Endothelial cell of umbilical vein (primary cell): Measurements from ENCODE around the gene MVK. TPM values are rescaled to one million over a fixed set of nuclear protein-coding genes. Genes with fewer than 3 reads are reported as not detected.

Experiments used
- BruUV-seq: library from RNA; stranded (reverse); fragments of 400-500 nt; replicated peaks from 2 replicates; lab custom pipeline; 2021; lab: Mats Ljungman, UMichigan
- CTCF ChIA-PET: fragments of 300-600, 350-600 bp; sonication (Branson Sonifier 250); formaldehyde crosslinking; loops from one replicate; lab custom pipeline; 2021; ENCODE audit warnings: antibody characterized with exemption, inconsistent platforms; lab: Charles Lee
- POLR2A ChIA-PET: fragments of 300-600, 350-600 bp; sonication (Branson Sonifier 250); formaldehyde crosslinking; loops from one replicate; lab custom pipeline; 2021; ENCODE audit warnings: antibody characterized with exemption, inconsistent platforms; lab: Charles Lee
- DNase-seq: peaks from one replicate; pipeline ENCODE4 v3.0.0-alpha.2; 2011; ENCODE audit warnings: low read depth, low spot score
- FAIRE-seq: peaks from 2 replicates; lab custom pipeline; 2011; peaks lifted over from hg19 to GRCh38; lab: Jason Lieb, UNC
- H2AFZ ChIP-seq: 2 replicates; pipeline ENCODE4 v1.6.0; 2012; ENCODE audit warnings: low read depth, low read length, control low read depth, inconsistent platforms
- H3K27ac ChIP-seq: 2 replicates; pipeline ENCODE4 v1.5.1; 2011; ENCODE audit warnings: low read depth, mild to moderate bottlenecking, control low read depth, low read length, moderate library complexity; ENCODE audit not compliant: insufficient read depth
- H3K27me3 ChIP-seq, 2 experiments: 2 replicates each; pipeline versions ENCODE4 v1.6.0 to v1.6.1; 2011; ENCODE audit warnings: low read length in 2 of 2, mixed read lengths in 1 of 2; ENCODE audit not compliant: control insufficient read depth in 2 of 2, insufficient read depth in 2 of 2
- H3K36me3 ChIP-seq, 2 experiments: 2 replicates in 1 of 2; 3 replicates in 1 of 2; pipeline ENCODE4 v1.5.1; 2011; ENCODE audit warnings: low read length in 2 of 2, mild to moderate bottlenecking in 1 of 2, moderate library complexity in 1 of 2; ENCODE audit not compliant: control insufficient read depth in 2 of 2, insufficient read depth in 2 of 2; ENCODE audit errors: extremely low read depth in 1 of 2
- H3K4me1 ChIP-seq: 3 replicates; pipeline ENCODE4 v1.5.1; 2011; ENCODE audit warnings: mild to moderate bottlenecking, low read length; ENCODE audit not compliant: control insufficient read depth, insufficient read depth; ENCODE audit errors: extremely low read depth
- H3K4me2 ChIP-seq: 2 replicates; pipeline ENCODE4 v1.6.1; 2011; ENCODE audit warnings: low read length, control low read depth, mixed read lengths; ENCODE audit not compliant: insufficient read depth
- H3K4me3 ChIP-seq, 3 experiments: fragments of 200-600 bp in 1 of 3; sonication (generic), shearing (Covaris generic) in 1 of 3; replicated peaks in 1 of 3; 2 replicates each; pipeline ENCODE4 v1.5.1; 2011 to 2016; ENCODE audit warnings: control low read depth in 3 of 3, low read length in 3 of 3, mild to moderate bottlenecking in 2 of 3, inconsistent platforms in 1 of 3, low read depth in 1 of 3, moderate library complexity in 1 of 3; ENCODE audit not compliant: insufficient read depth in 1 of 3
- H3K79me2 ChIP-seq: 2 replicates; pipeline ENCODE4 v1.6.0; 2012; ENCODE audit warnings: low read length, inconsistent platforms; ENCODE audit not compliant: control insufficient read depth, insufficient read depth
- H3K9ac ChIP-seq: replicated peaks from 2 replicates; pipeline ENCODE3; 2011; ENCODE audit warnings: low read length, control low read depth; ENCODE audit not compliant: insufficient read depth; ENCODE audit errors: extremely low read depth
- H3K9me1 ChIP-seq: replicated peaks from 3 replicates; pipeline ENCODE4 v1.6.0; 2011; ENCODE audit warnings: mild to moderate bottlenecking, low read length; ENCODE audit not compliant: control insufficient read depth, insufficient read depth; ENCODE audit errors: extremely low read depth
- H3K9me3 ChIP-seq: replicated peaks from 2 replicates; pipeline ENCODE4 v1.5.1; 2012; ENCODE audit warnings: low read length, inconsistent platforms; ENCODE audit not compliant: control insufficient read depth, insufficient read depth
- H4K20me1 ChIP-seq: replicated peaks from 2 replicates; pipeline ENCODE3; 2011; ENCODE audit warnings: mild to moderate bottlenecking, low read length; ENCODE audit not compliant: control insufficient read depth, insufficient read depth; ENCODE audit errors: extremely low read depth
- EZH2 ChIP-seq: IDR thresholded peaks from 2 replicates; pipeline ENCODE4 v1.6.1; 2012; ENCODE audit warnings: borderline replicate concordance, low read depth, mild to moderate bottlenecking, moderate library complexity, low read length, inconsistent platforms; ENCODE audit not compliant: severe bottlenecking
- FOS ChIP-seq: IDR thresholded peaks from 2 replicates; pipeline ENCODE4 v1.6.1; 2011; ENCODE audit warnings: mild to moderate bottlenecking, low read length, moderate library complexity, borderline replicate concordance; ENCODE audit not compliant: insufficient read depth
- GATA2 ChIP-seq: IDR thresholded peaks from 2 replicates; pipeline ENCODE4 v1.7.0; 2011; ENCODE audit warnings: low read depth, mild to moderate bottlenecking, moderate library complexity, mixed read lengths, low read length; ENCODE audit not compliant: insufficient read length, insufficient read depth
- JUN ChIP-seq: IDR thresholded peaks from 2 replicates; pipeline ENCODE4 v1.6.1; 2011; ENCODE audit warnings: borderline replicate concordance, low read depth; ENCODE audit not compliant: insufficient read length, insufficient read depth
- MAX ChIP-seq: IDR thresholded peaks from 2 replicates; pipeline ENCODE4 v1.6.1; 2011; ENCODE audit not compliant: insufficient read depth, insufficient read length
- POLR2A ChIP-seq: IDR thresholded peaks from 2 replicates; pipeline ENCODE4 v1.6.1; 2012; ENCODE audit warnings: low read depth, mild to moderate bottlenecking, control low read depth, low read length
- POLR2AphosphoS5 ChIP-seq: IDR thresholded peaks from 2 replicates; pipeline ENCODE4 v1.6.1; 2012; ENCODE audit warnings: low read depth, mild to moderate bottlenecking, control low read depth, low read length, moderate library complexity; ENCODE audit not compliant: insufficient read depth
- dilution Hi-C: fragments of 300-500 bp; cut with MboI; formaldehyde crosslinking; loops from one replicate; pipeline ENCODE4 v1.15.0; 2019; ENCODE audit warnings: low sequenced_read_pairs; ENCODE audit not compliant: extremely low pct_ligation_motif_present
- intact Hi-C: fragments of 100-400 bp; cut with micrococcal nuclease; formaldehyde crosslinking; loops from one replicate; pipeline ENCODE4 v1.10.0; 2022
- polyA plus RNA-seq, 4 experiments: library from polyadenylated mRNA; depleted of rRNA in 3 of 4; stranded (reverse) in 3 of 4; unstranded in 1 of 4; fragments of >200 nt; gene quantifications; 2 replicates each; pipeline versions ENCODE4 v1.2.1 to v1.2.3, GENCODE V29; 2011 to 2012; ENCODE audit warnings: missing spikeins in 1 of 4
- total RNA-seq: library from RNA; stranded (reverse); gene quantifications from 2 replicates; pipeline ENCODE4 v1.2.3, GENCODE V29; 2021

MVK gene
- total and polyA plus RNA-seq, 2 donors (not counting 3 experiments of a cell fraction or from before 2014, with no cell fraction given), result 32.6 to 42.6 TPM

- H3K4me3 ChIP-seq, result no peak overlapping the region
- POLR2A ChIA-PET, result no interaction called here
These were observed 62.1 kb downstream of the MVK start for GRCh38 chr12:109635717-109636116.

DNA sequence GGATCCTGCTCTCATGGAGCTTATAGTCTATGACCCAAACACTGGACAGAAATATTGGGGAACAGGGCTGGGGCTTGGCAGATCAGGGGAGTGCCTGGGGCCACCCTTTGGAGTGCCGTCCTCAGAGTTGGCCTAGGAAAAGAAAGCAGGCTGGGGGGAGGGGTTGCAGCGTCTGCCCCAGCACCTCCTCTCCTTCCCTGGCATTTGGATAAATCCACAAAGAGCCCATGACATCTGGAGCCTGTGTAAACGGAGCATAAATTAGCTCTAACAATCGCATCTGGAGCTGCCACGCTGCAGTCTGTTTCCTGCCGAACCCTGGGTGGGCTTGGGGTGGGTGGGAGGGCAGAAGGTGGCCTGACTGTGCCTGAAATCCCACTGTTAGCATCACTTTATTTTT is 63.8 kb downstream of the MVK start:
- BruUV-seq, result no TSS peak
- no peak overlapping the region for H2AFZ ChIP-seq
- intact Hi-C loops, result no loop called here
- CTCF ChIA-PET, result interaction anchor here (1.2 to 1.7 kb wide), 2 partner anchors 40 to 244 kb away, joined by 3 read pairs; no protein-coding TSS in a partner anchor
- no peaks in the 10 kb centered on the region for H3K9me3 ChIP-seq
- dilution Hi-C loops, result no loop called here
- no peak for TF ChIP-seq FOS
- TF ChIP-seq JUN, result no peak
- POLR2A ChIA-PET, result no interaction called here
- no peak overlapping the region for H3K4me3 ChIP-seq
- no peaks in the 10 kb centered on the region for H3K27me3 ChIP-seq
- no peaks in the 10 kb centered on the region for H3K79me2 ChIP-seq
- H3K36me3 ChIP-seq, result no peaks in the 10 kb centered on the region
- no peak overlapping the region for H3K27ac ChIP-seq
- H3K9ac ChIP-seq, result no peak overlapping the region
- H3K4me2 ChIP-seq, result no peak overlapping the region
- FAIRE-seq (no peak), DNase-seq (no peak)
- no peaks in the 10 kb centered on the region for H3K4me1 ChIP-seq
- H3K9me1 ChIP-seq, result no peaks in the 10 kb centered on the region
- no peaks in the 10 kb centered on the region for H4K20me1 ChIP-seq

More at GRCh38 chr12:109635717-109636116, 62.1 kb downstream of the MVK start:
- Histone ChIP-seq H2AFZ (no peak overlapping the region), H3K27ac (no peak overlapping the region), H3K9ac (no peak overlapping the region), H3K27me3 (no peaks in the 10 kb centered on the region), H3K36me3 (no peaks in the 10 kb centered on the region), H4K20me1 (no peaks in the 10 kb centered on the region), H3K4me2 (no peak overlapping the region), H3K9me3 (no peaks in the 10 kb centered on the region), H3K79me2 (no peaks in the 10 kb centered on the region), H3K9me1 (no peaks in the 10 kb centered on the region), H3K4me1 (no peaks in the 10 kb centered on the region)
- intact Hi-C loops (no loop called here), dilution Hi-C loops (no loop called here)
- CTCF ChIA-PET, result no interaction called here
- no peak for DNase-seq
- no peak for FAIRE-seq
- TF ChIP-seq POLR2A (no peak), MAX (no peak), EZH2 (no peak), GATA2 (no peak), POLR2AphosphoS5 (no peak)
- BruUV-seq, result no TSS peak
